Spleen (tissue), 11 donors: ENCODE data around the gene DYNC2I2. TPM values are rescaled to one million over a fixed set of nuclear protein-coding genes. Genes with fewer than 3 reads are reported as not detected.
A peak's percentile ranks its signal among the peaks of the same experiment; 100 is the strongest.

ENCODE experiments used
- DNase-seq: peaks from one replicate; pipeline ENCODE4 v3.0.0-alpha.2; 2020
- H3K27ac ChIP-seq, 8 donors: fragments of 200-600 bp; sonication (generic) in 7 of 8; 1 replicate in 4 of 8; 2 replicates in 4 of 8; pipeline versions ENCODE4 v1.5.0 to v1.8.0; 2016 to 2021; ENCODE audit warnings: inconsistent platforms in 4 of 8, mild to moderate bottlenecking in 4 of 8, moderate library complexity in 1 of 8
- H3K27me3 ChIP-seq, 7 donors: fragments of 200-600 bp; sonication (generic) in 6 of 7; replicated peaks in 1 of 7; 1 replicate in 4 of 7; 2 replicates in 3 of 7; pipeline versions ENCODE4 v1.5.0 to v1.8.0; 2016 to 2021; ENCODE audit warnings: inconsistent platforms in 3 of 7, mild to moderate bottlenecking in 1 of 7
- H3K36me3 ChIP-seq, 6 donors: fragments of 200-600 bp; sonication (generic) in 5 of 6; 1 replicate in 4 of 6; 2 replicates in 2 of 6; pipeline versions ENCODE4 v1.5.0 to v1.8.0; 2016 to 2021; ENCODE audit warnings: inconsistent platforms in 2 of 6
- H3K4me1 ChIP-seq, 6 donors: fragments of 200-600 bp; sonication (generic) in 5 of 6; 1 replicate in 3 of 6; 2 replicates in 3 of 6; pipeline versions ENCODE4 v1.5.0 to v1.8.0; 2016 to 2021; ENCODE audit warnings: inconsistent platforms in 3 of 6
- H3K4me3 ChIP-seq, 8 donors: fragments of 200-600 bp; sonication (generic) in 7 of 8; 1 replicate in 4 of 8; 2 replicates in 4 of 8; pipeline versions ENCODE4 v1.5.0 to v1.8.0; 2016 to 2021; ENCODE audit warnings: inconsistent platforms in 4 of 8, mild to moderate bottlenecking in 4 of 8, moderate library complexity in 2 of 8
- H3K9me3 ChIP-seq, 8 donors: fragments of 200-600 bp; sonication (generic) in 7 of 8; 1 replicate in 4 of 8; 2 replicates in 4 of 8; pipeline versions ENCODE4 v1.5.0 to v1.8.0; 2016 to 2021; ENCODE audit warnings: inconsistent platforms in 4 of 8
- CTCF ChIP-seq, 11 experiments: fragments of 200-600 bp in 7 of 11; fragments of 450-650 bp in 4 of 11; sonication (generic) in 4 of 11; IDR thresholded peaks in 8 of 11; conservative IDR thresholded peaks in 3 of 11; 1 replicate in 7 of 11; 2 replicates in 4 of 11; pipeline versions ENCODE4 v1.4.0 to v1.8.0; 2016 to 2021; ENCODE audit warnings: antibody characterized with exemption in 11 of 11, inconsistent platforms in 4 of 11, mild to moderate bottlenecking in 1 of 11
- POLR2A ChIP-seq, 3 donors: fragments of 450-650 bp; IDR thresholded peaks; one replicate each; pipeline ENCODE4 v1.5.1; 2017; ENCODE audit warnings: antibody characterized with exemption in 3 of 3, mild to moderate bottlenecking in 1 of 3
- POLR2AphosphoS5 ChIP-seq, 3 donors: sonication (generic); formaldehyde crosslinking; IDR thresholded peaks; one replicate each; pipeline ENCODE4 v1.5.1; 2017; ENCODE audit warnings: antibody characterized with exemption in 3 of 3
- WGBS, 5 donors: extraction: QIAGEN DNeasy Blood & Tissue Kit in 3 of 5; methylation state at CpG; one replicate each; pipeline versions ENCODE4 v1.1.5 to v1.1.7; 2013 to 2018; 5-methylcytosine and 5-hydroxymethylcytosine counted together
- intact Hi-C: fragments of 100-400 bp; cut with DNase I; formaldehyde crosslinking; loops from one replicate; pipeline ENCODE4 v1.15.0; 2023; ENCODE audit warnings: low total_unique reads
- polyA plus RNA-seq, 3 donors: library from polyadenylated mRNA; stranded (reverse); fragments of 200-250 nt; gene quantifications; one replicate each; pipeline ENCODE4 v1.2.1, GENCODE V29; 2013
- total RNA-seq, 7 donors: library from RNA; depleted of rRNA in 3 of 7; stranded (reverse); fragments of >200 nt in 3 of 7; fragmentation: NEBNext Ultra II Directional in 4 of 7; extraction: Animal tissue kit (Norgen Biotek cat#: 25700) in 4 of 7; gene quantifications; one replicate each; pipeline versions ENCODE4 v1.1.0 to v1.2.1, GENCODE V29; 2016 to 2021
- donor health status: healthy with polysubstance abuse.
- donor health status: DM: no; HTN: no; CAD: no; lungs with moderate emphysema.
- donor health status: DM: no; HTN: no; CAD: no.
- donor health status: Bipolar disorder and iron deficiency.
- donor health status: healthy.
- donor health status: DM: no; HTN: no; CAD: no.
- donor health status: DM: yes; HTN: yes; CAD: no.

Gene DYNC2I2
- total and polyA plus RNA-seq, 10 donors, result 19.0 to 61.6 (median 29.2) TPM

GRCh38 chr9:128635266-128636023 is 21.2 kb downstream of the DYNC2I2 start:
- peak; percentile 85 for DNase-seq
- intact Hi-C loops, result no loop called here
- H3K4me3 ChIP-seq, result peak overlapping the region in 1 of 8 donors; percentile 14

GRCh38 chr9:128634651-128635262 is 21.9 kb downstream of the DYNC2I2 start:
- 72 to 84% (median 80%) methylated on average over 13 to 26 of the region's 26 CpGs for WGBS, 5 donors
- Histone ChIP-seq H3K36me3 (peaks cover 3 to 100% (median 52%) of the 10 kb centered on the region in 6 donors), H3K27me3 (no peaks in the 10 kb centered on the region), H3K9me3 (no peaks in the 10 kb centered on the region), H3K4me3 (no peak overlapping the region), H3K27ac (peak overlapping the region; percentile 66 to 85 (median 78)), H3K4me1 (peaks cover 0 to 40% (median 25%) of the 10 kb centered on the region in 6 donors)
- TF ChIP-seq POLR2A (IDR thresholded peaks at IDR 0.05), result no peak
- peak in 1 of 3 donors; percentile 28 for TF ChIP-seq POLR2AphosphoS5 (IDR thresholded peaks at IDR 0.05)
- no peak for TF ChIP-seq CTCF (IDR thresholded peaks at IDR 0.05 in 8 of 11, conservative IDR thresholded peaks at IDR 0.05 in 3 of 11)
- intact Hi-C loops, result no loop called here
- DNase-seq, result no peak

More at GRCh38 chr9:128635266-128636023, 21.2 kb downstream of the DYNC2I2 start:
- H3K4me1 ChIP-seq, result peaks cover 0 to 40% (median 25%) of the 10 kb centered on the region in 6 donors
- no peaks in the 10 kb centered on the region for H3K9me3 ChIP-seq
- TF ChIP-seq POLR2A (IDR thresholded peaks at IDR 0.05) (no peak), CTCF (IDR thresholded peaks at IDR 0.05 in 8 of 11, conservative IDR thresholded peaks at IDR 0.05 in 3 of 11) (peak in 9 of 11 experiments; percentile 22 to 64 (median 52)), POLR2AphosphoS5 (IDR thresholded peaks at IDR 0.05) (peak; percentile 17 to 71 (median 51))
- no peaks in the 10 kb centered on the region for H3K27me3 ChIP-seq
- WGBS, 5 donors, result 60 to 95% (median 66%) methylated on average over 6 to 20 of the region's 20 CpGs
- H3K27ac ChIP-seq, result peak overlapping the region; percentile 66 to 85 (median 78)
- peaks cover 3 to 100% (median 45%) of the 10 kb centered on the region in 6 donors for H3K36me3 ChIP-seq

- 92 to 98% (median 92%) methylated on average over 8 to 10 of the region's 10 CpGs for WGBS, 5 donors
- H3K27me3 ChIP-seq, result no peaks in the 10 kb centered on the region
- TF ChIP-seq POLR2A (IDR thresholded peaks at IDR 0.05) (no peak), CTCF (IDR thresholded peaks at IDR 0.05 in 8 of 11, conservative IDR thresholded peaks at IDR 0.05 in 3 of 11) (no peak), POLR2AphosphoS5 (IDR thresholded peaks at IDR 0.05) (no peak)
- H3K4me3 ChIP-seq, result no peak overlapping the region
- H3K4me1 ChIP-seq, result peaks cover 0 to 40% (median 25%) of the 10 kb centered on the region in 6 donors
- no peaks in the 10 kb centered on the region for H3K9me3 ChIP-seq
- intact Hi-C loops, result no loop called here
- peak overlapping the region in 5 of 8 donors; percentile 77 to 85 (median 83) for H3K27ac ChIP-seq
- DNase-seq, result no peak
- peaks cover 3 to 100% (median 59%) of the 10 kb centered on the region in 6 donors for H3K36me3 ChIP-seq
These were observed 22.5 kb downstream of the DYNC2I2 start for GRCh38 chr9:128634111-128634510.

GRCh38 chr9:128633601-128634000 is 23.0 kb downstream of the DYNC2I2 start:
- no peak overlapping the region for H3K4me3 ChIP-seq
- no peak for TF ChIP-seq CTCF (IDR thresholded peaks at IDR 0.05 in 8 of 11, conservative IDR thresholded peaks at IDR 0.05 in 3 of 11)
- TF ChIP-seq POLR2AphosphoS5 (IDR thresholded peaks at IDR 0.05), result no peak
- no peak for TF ChIP-seq POLR2A (IDR thresholded peaks at IDR 0.05)
- DNase-seq, result no peak
- peaks cover 3 to 100% (median 64%) of the 10 kb centered on the region in 6 donors for H3K36me3 ChIP-seq
- peaks cover 0 to 44% (median 26%) of the 10 kb centered on the region in 6 donors for H3K4me1 ChIP-seq
- H3K27me3 ChIP-seq, result no peaks in the 10 kb centered on the region
- intact Hi-C loops, result no loop called here
- WGBS, 5 donors, result 92 to 94% (median 94%) methylated on average over 9 to 11 of the region's 11 CpGs
- peak overlapping the region in 1 of 8 donors; percentile 83 for H3K27ac ChIP-seq
- H3K9me3 ChIP-seq, result no peaks in the 10 kb centered on the region
